Measurements from ENCODE around the gene CCDC186. TPM values are rescaled to one million over a fixed set of nuclear protein-coding genes. Genes with fewer than 3 reads are reported as not detected.

CCDC186 gene
- total and polyA plus RNA-seq, 3 donors from 2014 or later: 5.3 to 39.8 (median 30.8) TPM

DNA sequence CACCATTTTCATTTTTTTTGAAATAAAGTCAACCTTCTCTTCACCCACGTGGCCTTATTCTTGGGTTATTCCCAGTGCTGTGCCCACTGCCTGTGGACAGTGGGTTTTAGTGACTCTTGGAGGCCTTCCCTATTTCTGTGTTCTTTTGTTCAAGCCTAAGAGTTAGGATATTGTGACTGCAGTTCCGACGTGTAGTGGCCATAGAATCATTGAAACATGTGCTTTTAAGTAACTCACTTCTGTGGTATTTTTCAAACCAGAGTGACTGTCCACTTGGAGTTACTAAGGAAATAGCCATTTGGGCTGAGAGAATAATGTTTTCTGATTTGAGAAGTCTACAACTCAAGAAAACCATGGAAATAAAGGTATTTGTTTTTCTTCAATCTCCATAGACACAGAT is 28.8 kb upstream of the CCDC186 start:
- H3K4me3 ChIP-seq: no peak overlapping the region
- H3K9me3 ChIP-seq: no peaks in the 10 kb centered on the region
- H3K4me1 ChIP-seq: no peaks in the 10 kb centered on the region
- WGBS, 2 donors: 92 to 94% methylated on average over 3 of the region's 3 CpGs
- TF ChIP-seq, protein P1, sequence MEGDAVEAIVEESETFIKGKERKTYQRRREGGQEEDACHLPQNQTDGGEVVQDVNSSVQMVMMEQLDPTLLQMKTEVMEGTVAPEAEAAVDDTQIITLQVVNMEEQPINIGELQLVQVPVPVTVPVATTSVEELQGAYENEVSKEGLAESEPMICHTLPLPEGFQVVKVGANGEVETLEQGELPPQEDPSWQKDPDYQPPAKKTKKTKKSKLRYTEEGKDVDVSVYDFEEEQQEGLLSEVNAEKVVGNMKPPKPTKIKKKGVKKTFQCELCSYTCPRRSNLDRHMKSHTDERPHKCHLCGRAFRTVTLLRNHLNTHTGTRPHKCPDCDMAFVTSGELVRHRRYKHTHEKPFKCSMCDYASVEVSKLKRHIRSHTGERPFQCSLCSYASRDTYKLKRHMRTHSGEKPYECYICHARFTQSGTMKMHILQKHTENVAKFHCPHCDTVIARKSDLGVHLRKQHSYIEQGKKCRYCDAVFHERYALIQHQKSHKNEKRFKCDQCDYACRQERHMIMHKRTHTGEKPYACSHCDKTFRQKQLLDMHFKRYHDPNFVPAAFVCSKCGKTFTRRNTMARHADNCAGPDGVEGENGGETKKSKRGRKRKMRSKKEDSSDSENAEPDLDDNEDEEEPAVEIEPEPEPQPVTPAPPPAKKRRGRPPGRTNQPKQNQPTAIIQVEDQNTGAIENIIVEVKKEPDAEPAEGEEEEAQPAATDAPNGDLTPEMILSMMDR (IDR thresholded peaks at IDR 0.05): no peak
- no peak for TF ChIP-seq POLR2A (IDR thresholded peaks at IDR 0.05)
- DNase-seq: no peak
- H3K27ac ChIP-seq: no peak overlapping the region
- intact Hi-C loops (cut with DNase I; ENCODE audit: low total_unique reads): no loop called here
- no peaks in the 10 kb centered on the region for H3K27me3 ChIP-seq
- H3K36me3 ChIP-seq (ENCODE audit: low read depth, missing control alignments): no peaks in the 10 kb centered on the region

DNA sequence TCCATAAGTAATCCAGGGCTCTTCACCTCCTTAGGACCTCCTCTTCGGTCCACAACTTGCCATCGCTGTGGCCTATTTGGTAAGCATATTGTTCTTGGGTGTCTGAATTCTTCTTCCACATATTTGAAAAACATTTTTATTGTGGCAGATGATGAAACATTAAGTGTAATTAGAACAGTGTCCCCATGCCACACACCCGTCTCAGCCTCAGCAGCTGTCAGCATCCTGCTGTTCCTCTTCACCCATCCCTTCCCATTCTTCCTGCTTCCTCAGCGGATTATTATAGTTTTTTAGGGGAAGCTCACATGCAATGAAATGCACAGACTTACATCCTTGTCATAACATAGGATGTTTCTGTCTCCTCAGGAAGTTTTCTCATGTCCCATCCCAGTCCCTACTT is 25.2 kb upstream of the CCDC186 start:
- Histone ChIP-seq H3K36me3 (ENCODE audit: low read depth, missing control alignments) (no peaks in the 10 kb centered on the region), H3K4me3 (no peak overlapping the region), H3K4me1 (no peaks in the 10 kb centered on the region), H3K27me3 (no peaks in the 10 kb centered on the region), H3K9me3 (no peaks in the 10 kb centered on the region), H3K27ac (no peak overlapping the region)
- intact Hi-C loops (cut with DNase I; ENCODE audit: low total_unique reads): no loop called here
- TF ChIP-seq, protein P1 (IDR thresholded peaks at IDR 0.05): no peak
- TF ChIP-seq POLR2A (IDR thresholded peaks at IDR 0.05): no peak
- no peak for DNase-seq
- WGBS, 2 donors: 96 to 99% methylated on average over 4 of the region's 4 CpGs

DNA sequence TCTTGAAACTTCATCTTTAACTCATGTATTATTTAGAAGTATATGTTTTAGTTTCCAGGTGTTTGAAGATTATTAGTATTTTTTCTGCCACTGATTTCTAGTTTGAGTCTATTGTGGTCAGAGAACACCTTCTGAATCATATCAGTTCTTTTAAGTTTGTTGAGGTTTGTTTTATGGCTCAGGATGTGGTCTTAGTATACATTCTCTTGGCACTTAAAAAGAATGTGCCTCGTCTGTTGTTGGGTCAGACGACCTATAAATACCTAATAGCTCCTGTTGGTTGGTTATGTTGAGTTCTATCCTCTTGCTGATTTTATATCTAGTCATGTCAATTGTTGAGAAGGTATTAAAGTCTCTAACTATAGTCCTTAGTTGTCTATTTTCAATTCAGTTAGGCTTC is 21.1 kb upstream of the CCDC186 start:
- no peak for TF ChIP-seq POLR2A (IDR thresholded peaks at IDR 0.05)
- TF ChIP-seq, protein P1 (IDR thresholded peaks at IDR 0.05): no peak
- no peak overlapping the region for H3K27ac ChIP-seq
- no peaks in the 10 kb centered on the region for H3K36me3 ChIP-seq (ENCODE audit: low read depth, missing control alignments)
- intact Hi-C loops (cut with DNase I; ENCODE audit: low total_unique reads): no loop called here
- no peak for DNase-seq
- 80% methylated on average over 2 of the region's 2 CpGs for WGBS, 2 donors
- H3K9me3 ChIP-seq: no peaks in the 10 kb centered on the region
- H3K27me3 ChIP-seq: no peaks in the 10 kb centered on the region
- H3K4me3 ChIP-seq: no peak overlapping the region
- no peaks in the 10 kb centered on the region for H3K4me1 ChIP-seq

DNA sequence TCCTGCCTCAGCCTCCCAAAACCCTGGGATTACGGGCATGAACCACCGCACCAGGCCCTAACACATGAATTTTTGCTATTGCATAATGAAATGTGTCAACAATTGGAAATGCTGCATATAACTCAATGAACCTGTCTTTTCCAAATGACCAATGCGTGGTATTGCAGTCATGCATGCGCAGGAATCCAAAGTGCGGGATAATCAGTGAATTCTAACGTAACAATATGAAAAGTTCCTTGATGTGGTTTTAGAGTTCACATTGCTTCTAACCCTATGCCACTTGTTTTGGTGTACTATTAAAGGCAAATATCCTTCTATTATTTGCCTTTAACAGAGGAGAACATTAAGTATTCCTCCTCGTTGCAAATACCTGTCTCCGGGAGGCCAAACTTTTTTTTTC is 15.7 kb upstream of the CCDC186 start:
- H3K4me1 ChIP-seq: no peaks in the 10 kb centered on the region
- 93 to 94% methylated on average over 8 of the region's 8 CpGs for WGBS, 2 donors
- no peak overlapping the region for H3K4me3 ChIP-seq
- no peaks in the 10 kb centered on the region for H3K9me3 ChIP-seq
- no peaks in the 10 kb centered on the region for H3K27me3 ChIP-seq
- DNase-seq: no peak
- no peak for TF ChIP-seq POLR2A (IDR thresholded peaks at IDR 0.05)
- TF ChIP-seq, protein P1 (IDR thresholded peaks at IDR 0.05): no peak
- intact Hi-C loops (cut with DNase I; ENCODE audit: low total_unique reads): no loop called here
- no peaks in the 10 kb centered on the region for H3K36me3 ChIP-seq (ENCODE audit: low read depth, missing control alignments)
- no peak overlapping the region for H3K27ac ChIP-seq

DNA sequence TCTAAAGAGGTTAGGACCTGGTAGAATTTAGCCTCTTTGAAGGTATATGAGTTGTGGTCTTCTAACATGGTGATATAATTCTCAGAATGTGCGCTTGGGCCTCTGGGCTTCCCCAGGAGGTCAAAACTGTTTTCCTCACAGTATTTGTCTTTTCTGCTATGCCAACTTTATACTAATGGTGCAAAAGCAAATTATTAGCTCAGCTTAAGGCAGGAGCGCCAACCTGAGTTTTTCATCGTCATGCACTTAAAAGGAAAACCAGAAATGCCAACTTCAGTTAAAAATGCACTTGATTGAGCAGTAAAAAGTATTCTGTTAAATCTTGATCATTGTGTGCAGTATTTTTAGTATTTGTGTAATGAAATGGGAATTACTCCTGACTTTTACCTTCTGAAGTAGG is 14.9 kb upstream of the CCDC186 start:
- no peaks in the 10 kb centered on the region for H3K9me3 ChIP-seq
- 94 to 98% methylated on average over 3 of the region's 3 CpGs for WGBS, 2 donors
- TF ChIP-seq POLR2A (IDR thresholded peaks at IDR 0.05): no peak
- TF ChIP-seq, protein P1 (IDR thresholded peaks at IDR 0.05): no peak

More for the DNA sequence above, 14.9 kb upstream of the CCDC186 start:
- H3K4me1 ChIP-seq: no peaks in the 10 kb centered on the region
- H3K36me3 ChIP-seq (ENCODE audit: low read depth, missing control alignments): no peaks in the 10 kb centered on the region
- no peak for DNase-seq
- no peak overlapping the region for H3K27ac ChIP-seq
- intact Hi-C loops (cut with DNase I; ENCODE audit: low total_unique reads): no loop called here
- H3K27me3 ChIP-seq: no peaks in the 10 kb centered on the region
- no peak overlapping the region for H3K4me3 ChIP-seq

Data from testis (tissue), 3 donors.